Left ventricle myocardium inferior (tissue), 1 donor: Measurements from ENCODE around the gene PDZD2. TPM values are rescaled to one million over a fixed set of nuclear protein-coding genes. Genes with fewer than 3 reads are reported as not detected.

Experiments
- DNase-seq: peaks from one replicate; pipeline ENCODE4 v3.0.0-alpha.2; 2020
- H3K27ac ChIP-seq: fragments of 200-600 bp; replicated peaks from 2 replicates; pipeline ENCODE4 v1.8.0; 2021
- H3K27me3 ChIP-seq: fragments of 200-600 bp; 2 replicates; pipeline ENCODE4 v1.8.0; 2021; ENCODE audit warnings: low read depth
- H3K36me3 ChIP-seq: fragments of 200-600 bp; 2 replicates; pipeline ENCODE4 v1.8.0; 2021
- H3K4me1 ChIP-seq: fragments of 200-600 bp; 2 replicates; pipeline ENCODE4 v1.8.0; 2021
- H3K4me3 ChIP-seq: fragments of 200-600 bp; 2 replicates; pipeline ENCODE4 v1.8.0; 2021; ENCODE audit warnings: mild to moderate bottlenecking, moderate library complexity
- H3K9me3 ChIP-seq: fragments of 200-600 bp; replicated peaks from 2 replicates; pipeline ENCODE4 v1.8.0; 2021
- CTCF ChIP-seq: fragments of 200-600 bp; IDR thresholded peaks from 2 replicates; pipeline ENCODE4 v1.8.0; 2021; ENCODE audit warnings: antibody characterized with exemption, mild to moderate bottlenecking, borderline replicate concordance
- intact Hi-C: fragments of 100-400 bp; cut with micrococcal nuclease; formaldehyde crosslinking; loops from one replicate; pipeline ENCODE4 v1.11.0; 2022
- total RNA-seq: library from RNA; stranded (reverse); fragmentation: NEBNext Ultra II Directional; extraction: Animal tissue kit (Norgen Biotek cat#: 25700); gene quantifications from one replicate; pipeline ENCODE4 v1.2.1, GENCODE V29; 2021
- donor health status: DM: no; HTN: yes; CAD: no; lungs with severe emphysema.

Gene PDZD2
- total RNA-seq, 1 donor from 2014 or later, result 120 TPM

GRCh38 chr5:31637851-31638250, 1.1 kb upstream of the PDZD2 start:
- peaks cover 76% of the 10 kb centered on the region for H3K4me1 ChIP-seq
- H3K4me3 ChIP-seq, result peak overlapping the region; percentile 88
- H3K27ac ChIP-seq, result peak overlapping the region; percentile 91
- no peaks in the 10 kb centered on the region for H3K9me3 ChIP-seq
- no peak for TF ChIP-seq CTCF
- no peaks in the 10 kb centered on the region for H3K27me3 ChIP-seq
- intact Hi-C loops, result no loop called here
- no peaks in the 10 kb centered on the region for H3K36me3 ChIP-seq
- no peak for DNase-seq

- H3K4me3 ChIP-seq, result peak overlapping the region; percentile 88
- peaks cover 81% of the 10 kb centered on the region for H3K4me1 ChIP-seq
- no peaks in the 10 kb centered on the region for H3K27me3 ChIP-seq
- no peaks in the 10 kb centered on the region for H3K9me3 ChIP-seq
- peak overlapping the region; percentile 91 for H3K27ac ChIP-seq
- no peak for TF ChIP-seq CTCF
- H3K36me3 ChIP-seq, result no peaks in the 10 kb centered on the region
- intact Hi-C loops, result no loop called here
- DNase-seq, result peak; percentile 45
Measured at GRCh38 chr5:31638345-31638744, 586 bp upstream of the PDZD2 start.

- Histone ChIP-seq H3K4me1 (peaks cover 95% of the 10 kb centered on the region), H3K4me3 (peak overlapping the region; percentile 88), H3K36me3 (no peaks in the 10 kb centered on the region), H3K9me3 (no peaks in the 10 kb centered on the region), H3K27ac (peak overlapping the region; percentile 91), H3K27me3 (no peaks in the 10 kb centered on the region)
- peak; percentile 50 for DNase-seq
- intact Hi-C loops, result no loop called here
- peak; percentile 6 for TF ChIP-seq CTCF
Measured at GRCh38 chr5:31639481-31640411, 815 bp downstream of the PDZD2 start.

- peaks cover 96% of the 10 kb centered on the region for H3K4me1 ChIP-seq
- peak overlapping the region; percentile 88 for H3K4me3 ChIP-seq
- no peaks in the 10 kb centered on the region for H3K9me3 ChIP-seq
- TF ChIP-seq CTCF, result no peak
- intact Hi-C loops, result no loop called here
- H3K27ac ChIP-seq, result peak overlapping the region; percentile 91
- H3K36me3 ChIP-seq, result no peaks in the 10 kb centered on the region
- no peaks in the 10 kb centered on the region for H3K27me3 ChIP-seq
- no peak for DNase-seq
Measured at GRCh38 chr5:31640573-31640972, 1.6 kb downstream of the PDZD2 start.

- intact Hi-C loops, result no loop called here
- Histone ChIP-seq H3K4me3 (peak overlapping the region; percentile 88), H3K27me3 (no peaks in the 10 kb centered on the region), H3K9me3 (no peaks in the 10 kb centered on the region), H3K4me1 (peaks cover 96% of the 10 kb centered on the region), H3K27ac (peak overlapping the region; percentile 91), H3K36me3 (no peaks in the 10 kb centered on the region)
- DNase-seq, result no peak
- no peak for TF ChIP-seq CTCF
Measured at GRCh38 chr5:31641059-31641458, 2.1 kb downstream of the PDZD2 start.
